Measurements from ENCODE around the gene TPRA1.

Gene TPRA1

GRCh38 chr3:127589600-127590281 lies 792 bp downstream of the TPRA1 start:
- DNase-seq (ENCODE audit: low read depth): no peak
- no peak for TF ChIP-seq CTCF (IDR thresholded peaks at IDR 0.05; ENCODE audit: control insufficient read depth, extremely low read depth, insufficient read depth)
- peak overlapping the region; percentile 89 for H3K4me3 ChIP-seq (ENCODE audit: low read depth, low read length)

DNA sequence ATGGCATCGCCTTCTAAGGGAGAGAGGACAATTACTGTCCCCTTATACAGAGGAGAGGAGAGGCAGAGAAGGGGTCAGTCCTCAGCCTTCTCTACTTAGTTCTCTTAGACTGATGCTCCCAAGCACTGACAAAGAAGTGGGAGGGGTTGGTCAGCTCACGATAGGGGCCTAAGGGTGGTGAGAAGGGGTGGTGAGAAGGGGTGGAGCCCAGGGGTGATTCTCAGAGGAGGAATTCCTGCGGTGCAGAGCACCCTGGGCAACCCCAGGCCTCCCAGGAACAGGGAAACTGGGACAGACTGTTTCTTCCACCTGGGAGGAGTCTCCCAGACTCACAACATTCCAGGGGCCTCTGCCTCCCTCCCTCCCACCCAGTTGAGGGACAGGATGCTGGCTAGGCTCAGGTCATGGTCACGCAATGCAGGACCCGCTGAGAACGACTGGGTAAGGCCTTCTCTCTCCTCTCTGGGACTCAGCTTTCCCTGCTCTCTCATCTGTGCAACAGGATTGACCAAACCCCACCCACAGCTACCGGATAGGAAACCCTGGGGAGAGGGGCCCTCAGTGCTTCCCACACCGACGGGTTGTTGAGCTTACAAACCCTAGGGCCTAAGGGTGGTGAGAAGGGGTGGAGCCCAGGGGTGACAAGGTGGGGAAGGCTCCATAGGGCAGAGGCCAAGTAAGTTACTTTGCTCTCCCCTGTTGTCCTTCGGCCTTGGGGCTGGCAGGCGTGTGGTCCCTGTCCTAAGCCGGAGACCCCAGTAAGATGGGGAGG lies 1.5 kb downstream of the TPRA1 start:
- DNase-seq (ENCODE audit: low read depth): no peak
- no peak for TF ChIP-seq CTCF (IDR thresholded peaks at IDR 0.05; ENCODE audit: control insufficient read depth, extremely low read depth, insufficient read depth)

DNA sequence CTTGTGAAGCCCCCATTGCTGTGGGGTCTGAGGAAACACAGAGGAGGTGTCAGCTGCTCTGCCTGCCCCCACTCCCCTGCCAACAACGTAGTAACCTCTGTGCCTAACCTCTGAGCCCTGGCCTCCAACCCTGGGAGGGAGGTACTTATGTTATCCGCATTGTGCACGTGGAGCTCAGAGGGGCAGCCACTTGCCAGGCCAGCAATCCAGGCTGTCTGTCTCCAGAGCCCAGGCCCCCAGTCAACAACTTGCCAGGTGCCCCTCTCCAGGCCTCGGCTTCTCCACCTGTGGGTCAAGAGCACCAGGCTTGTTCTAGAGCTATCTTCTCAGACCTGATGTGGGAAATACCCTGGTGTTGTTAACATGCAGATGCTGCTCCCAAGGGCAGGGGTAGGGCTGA lies 2.7 kb downstream of the TPRA1 start:
- no peak for TF ChIP-seq CTCF (IDR thresholded peaks at IDR 0.05; ENCODE audit: control insufficient read depth, extremely low read depth, insufficient read depth)
- DNase-seq (ENCODE audit: low read depth): no peak
- H3K4me3 ChIP-seq (ENCODE audit: low read depth, low read length): no peak overlapping the region

More for the DNA sequence above, 1.5 kb downstream of the TPRA1 start:
- H3K4me3 ChIP-seq (ENCODE audit: low read depth, low read length): peak overlapping the region; percentile 89

DNA sequence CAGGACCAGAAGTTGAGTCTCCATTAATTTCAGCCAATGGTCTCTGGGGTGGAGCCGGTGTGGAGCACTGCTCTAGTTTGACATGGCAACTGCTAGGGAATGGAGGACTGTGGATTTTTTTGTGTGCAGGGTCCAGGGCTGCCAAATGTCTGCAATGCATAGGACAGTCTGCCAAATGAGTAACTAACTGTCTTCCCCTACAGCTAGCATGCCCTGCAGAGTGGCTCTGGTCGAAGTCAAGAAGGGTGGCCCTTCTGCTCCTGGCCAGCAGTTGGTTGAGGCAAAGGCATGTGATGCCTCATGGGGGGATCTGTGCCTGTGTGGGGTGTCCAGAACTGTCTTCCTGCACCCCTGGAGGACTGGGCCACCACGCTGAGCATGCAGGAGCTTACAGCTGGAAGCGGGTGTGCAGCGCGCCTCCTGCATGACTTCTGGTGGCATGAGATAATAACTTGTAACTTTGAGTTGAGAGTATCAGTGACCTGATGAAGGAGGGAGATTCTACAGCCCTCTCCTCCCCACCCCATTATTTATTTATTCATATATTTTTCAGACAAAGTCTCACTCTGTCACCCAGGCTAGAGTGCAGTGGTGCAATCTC lies 4.6 kb downstream of the TPRA1 start:
- DNase-seq (ENCODE audit: low read depth): no peak
- no peak overlapping the region for H3K4me3 ChIP-seq (ENCODE audit: low read depth, low read length)
- TF ChIP-seq CTCF (IDR thresholded peaks at IDR 0.05; ENCODE audit: control insufficient read depth, extremely low read depth, insufficient read depth): no peak

- no peak for TF ChIP-seq CTCF (IDR thresholded peaks at IDR 0.05; ENCODE audit: control insufficient read depth, extremely low read depth, insufficient read depth)
- DNase-seq (ENCODE audit: low read depth): no peak
- H3K4me3 ChIP-seq (ENCODE audit: low read depth, low read length): no peak overlapping the region
Measured at GRCh38 chr3:127585163-127585812, 5.2 kb downstream of the TPRA1 start.

- no peak for DNase-seq (ENCODE audit: low read depth)
- no peak overlapping the region for H3K4me3 ChIP-seq (ENCODE audit: low read depth, low read length)
- no peak for TF ChIP-seq CTCF (IDR thresholded peaks at IDR 0.05; ENCODE audit: control insufficient read depth, extremely low read depth, insufficient read depth)
Measured at GRCh38 chr3:127584734-127585133, 5.8 kb downstream of the TPRA1 start.
